ENCODE measurements around the gene NEK9.
A peak's percentile ranks its signal among the peaks of the same experiment; 100 is the strongest.

The NEK9 gene

DNA sequence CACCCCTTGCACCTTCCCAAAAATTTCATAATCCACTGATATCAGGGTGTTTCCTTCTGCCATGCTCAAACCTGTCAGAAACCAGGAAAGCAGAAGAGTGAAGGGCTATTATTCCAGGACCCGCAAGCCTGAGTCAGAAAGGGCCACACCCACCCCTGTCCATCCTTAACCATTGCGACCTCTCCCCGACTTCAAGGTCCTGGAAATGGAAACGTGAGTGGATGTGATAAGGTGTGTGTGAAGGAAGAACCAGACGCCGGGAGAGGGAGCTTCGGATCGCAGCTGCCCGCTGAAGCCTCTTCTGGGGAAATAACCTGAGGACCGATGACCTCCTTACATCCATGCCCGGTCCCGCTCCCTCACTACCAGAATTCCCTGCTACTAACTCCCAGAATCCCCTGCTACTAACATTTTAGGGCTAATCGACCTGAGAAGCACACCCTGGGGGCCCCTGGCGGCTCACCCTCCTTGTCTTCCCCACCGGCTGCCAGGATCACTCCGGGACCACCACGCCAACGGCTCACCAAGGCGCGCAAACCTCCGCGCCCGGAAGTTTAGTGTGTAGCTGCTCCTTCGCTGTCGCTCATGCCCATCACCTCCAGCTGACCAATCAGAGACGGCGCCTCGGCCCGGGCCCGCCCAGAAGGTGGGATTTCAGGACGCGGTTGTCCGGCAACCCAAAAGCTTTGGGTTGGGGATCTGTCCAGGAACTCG, 63.2 kb downstream of the NEK9 start, which contains the start of gene ACYP1:
TSS of gene ACYP1 (minus strand) at position 534 of the 714 bp plus-strand sequence. CDS start at position 63, 471 bp downstream.
- peak; percentile 90 for DNase-seq

DNA sequence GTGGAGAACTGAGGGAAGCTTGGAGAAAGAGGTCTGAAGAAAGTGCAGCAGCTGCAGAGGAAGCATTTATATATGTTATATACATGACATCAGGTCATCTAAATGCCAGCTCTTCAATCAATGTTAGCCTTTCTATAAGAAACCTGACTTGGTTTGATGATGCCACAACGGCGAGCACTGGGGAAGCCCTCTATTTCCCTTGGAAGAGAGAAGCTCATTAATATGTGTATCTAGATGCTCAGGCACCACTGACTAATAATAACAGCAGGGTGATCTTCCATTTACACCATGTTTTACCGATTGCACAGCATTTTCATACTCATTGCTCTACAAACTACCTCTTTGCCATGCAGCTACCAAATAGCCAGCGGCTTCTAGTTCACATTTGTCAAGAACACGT, 63.8 kb downstream of the NEK9 start:
- no peak for DNase-seq

DNA sequence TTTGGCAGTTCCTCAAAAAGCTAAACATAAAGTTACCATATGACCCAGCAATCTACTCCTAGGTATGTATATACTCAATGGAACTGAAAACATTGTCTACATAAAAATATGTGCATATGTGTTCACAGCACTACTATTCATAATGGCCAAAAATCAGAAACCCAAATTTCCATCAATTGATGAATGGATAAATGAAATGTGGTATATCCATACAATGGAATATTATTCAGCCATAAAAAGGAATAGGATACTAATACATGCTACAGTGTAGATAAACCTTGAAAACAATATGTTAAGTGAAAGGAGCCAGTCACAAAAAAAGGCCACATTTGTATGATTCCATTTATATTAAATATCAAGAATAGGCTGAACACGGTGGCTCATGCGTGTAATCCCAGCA, 66.4 kb downstream of the NEK9 start:
- DNase-seq: no peak

DNA sequence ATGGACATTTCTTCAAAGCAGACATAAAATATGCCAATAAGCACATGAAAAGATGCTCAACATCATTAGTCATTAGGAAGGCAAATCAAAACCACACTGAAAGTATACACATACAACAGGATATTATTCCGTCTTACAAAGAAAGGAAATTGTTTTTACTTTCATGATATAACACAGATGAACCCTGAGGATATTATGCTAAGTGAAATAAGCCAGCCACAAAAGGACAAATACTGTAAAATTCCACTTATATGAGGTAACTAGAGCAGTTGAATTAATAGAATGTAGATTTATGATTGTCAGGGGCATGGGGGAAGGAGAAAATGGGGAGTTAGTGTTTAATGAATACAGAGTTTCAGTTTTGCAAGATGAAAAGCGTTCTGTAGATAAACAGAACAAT, 67.2 kb downstream of the NEK9 start:
- no peak for DNase-seq

DNA sequence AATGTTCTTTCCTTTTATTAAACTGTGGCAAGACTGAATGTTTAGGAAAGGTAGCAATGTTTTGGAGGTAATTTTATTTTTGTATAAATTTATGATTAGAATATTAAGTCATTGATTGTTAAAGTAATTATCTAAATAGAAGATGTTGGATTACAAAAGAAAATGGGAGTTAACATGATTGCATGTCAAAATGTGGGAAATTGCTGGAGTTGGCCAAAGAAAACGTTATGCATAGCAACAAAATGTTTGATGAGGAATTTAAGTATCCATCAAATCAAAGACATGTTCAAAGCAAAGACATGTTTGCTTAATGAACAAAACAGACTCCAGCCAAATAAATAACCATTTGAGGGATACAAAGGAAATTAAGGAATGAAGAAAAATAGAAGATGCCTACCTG, 72.4 kb downstream of the NEK9 start:
- DNase-seq: no peak

DNA sequence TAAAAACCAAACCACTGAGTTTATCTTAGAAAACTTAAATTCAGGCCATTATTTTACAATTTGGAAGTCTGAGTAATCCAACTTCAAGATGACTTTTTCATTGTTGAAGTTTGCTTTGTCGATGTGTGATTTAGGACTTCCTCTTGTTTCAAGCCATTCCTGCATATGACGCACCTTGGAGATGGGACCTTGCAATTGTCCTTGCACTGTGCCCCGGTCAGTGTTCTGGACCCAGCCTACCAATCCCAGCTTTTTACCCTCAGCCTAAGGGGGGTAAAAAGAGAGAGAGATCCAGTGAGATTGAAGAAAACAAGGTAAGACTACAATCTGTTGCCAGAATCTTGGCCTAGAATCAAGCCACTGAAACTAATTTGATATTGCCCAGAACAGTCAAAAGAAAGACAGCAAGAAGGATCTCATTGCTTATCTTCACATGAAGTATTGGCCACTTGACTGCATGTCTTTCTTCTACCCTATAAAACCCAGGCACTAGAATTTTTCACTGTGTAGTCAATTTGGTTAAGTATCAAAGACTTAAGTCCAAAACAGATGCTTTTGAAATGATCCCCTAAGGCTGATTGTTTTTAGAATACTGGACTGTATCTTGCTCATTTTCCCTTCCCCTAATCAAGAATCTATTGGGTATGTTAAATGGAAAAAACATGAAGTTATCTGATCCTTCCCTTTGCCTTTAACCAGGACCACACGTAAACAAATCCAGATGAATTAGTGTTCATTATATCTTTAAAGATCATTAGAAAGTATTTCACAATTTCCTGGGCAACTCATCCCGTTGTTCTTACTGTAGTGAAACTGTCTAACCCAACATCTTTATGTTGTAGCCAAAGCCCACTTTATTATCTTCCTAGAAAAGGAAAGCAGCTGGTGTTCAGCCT, 73.2 kb downstream of the NEK9 start:
- no peak for DNase-seq

DNA sequence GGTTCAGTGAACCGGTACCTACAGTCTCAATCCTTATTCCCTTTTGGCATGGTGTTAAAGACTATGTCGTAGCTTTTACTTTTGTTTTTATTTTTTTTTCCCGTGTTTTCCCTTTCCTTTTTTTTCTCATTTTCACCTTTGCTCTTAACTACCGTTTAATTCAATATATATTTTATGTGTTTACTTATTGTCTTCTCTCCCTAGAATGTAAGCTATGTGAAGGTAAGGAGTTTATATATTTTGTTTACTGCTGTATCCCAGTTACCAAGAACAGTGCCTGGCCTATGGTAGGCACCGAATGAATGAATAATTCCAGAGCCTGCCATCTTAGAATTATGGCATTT, 75.3 kb downstream of the NEK9 start:
- DNase-seq: no peak

DNA sequence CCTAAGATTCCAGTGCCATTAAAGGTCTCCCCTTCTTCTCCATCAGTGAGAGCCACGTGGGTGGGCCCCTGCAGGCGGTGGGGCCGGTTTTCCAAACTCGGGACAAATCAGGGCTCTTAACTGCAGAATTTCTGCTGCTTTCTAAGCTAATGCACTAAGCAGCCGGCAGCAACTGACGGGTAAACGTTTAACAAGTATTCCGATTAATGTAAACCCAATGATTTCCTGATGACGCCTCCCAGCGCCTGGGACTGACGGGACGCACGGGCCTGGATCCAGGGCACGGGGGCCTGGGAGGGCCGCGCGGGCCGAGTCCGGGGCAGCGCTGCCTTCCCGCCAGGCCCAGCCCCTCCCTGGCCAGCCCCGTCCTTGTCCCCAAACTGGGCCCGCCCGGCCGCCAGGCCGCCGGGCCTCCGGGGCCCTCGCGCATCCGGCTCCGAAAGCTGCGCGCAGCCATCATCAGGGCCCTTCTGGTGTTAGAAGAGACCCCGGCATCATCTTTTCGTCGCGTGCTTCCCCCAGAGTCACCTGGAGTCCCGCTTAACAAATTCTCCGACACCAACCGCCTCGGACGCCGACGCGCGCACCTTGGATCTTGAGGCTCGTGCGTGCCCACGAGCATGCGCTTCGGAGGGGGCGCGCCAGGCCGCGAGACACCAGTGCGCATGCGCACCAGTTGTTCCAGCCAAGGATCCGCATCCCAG, 75.8 kb downstream of the NEK9 start, which contains the start of gene MLH3:
TSS of gene MLH3 (minus strand) at position 616 of the 704 bp plus-strand sequence. CDS start 1,812 bp downstream, outside the sequence.
- peak; percentile 79 for DNase-seq

DNA sequence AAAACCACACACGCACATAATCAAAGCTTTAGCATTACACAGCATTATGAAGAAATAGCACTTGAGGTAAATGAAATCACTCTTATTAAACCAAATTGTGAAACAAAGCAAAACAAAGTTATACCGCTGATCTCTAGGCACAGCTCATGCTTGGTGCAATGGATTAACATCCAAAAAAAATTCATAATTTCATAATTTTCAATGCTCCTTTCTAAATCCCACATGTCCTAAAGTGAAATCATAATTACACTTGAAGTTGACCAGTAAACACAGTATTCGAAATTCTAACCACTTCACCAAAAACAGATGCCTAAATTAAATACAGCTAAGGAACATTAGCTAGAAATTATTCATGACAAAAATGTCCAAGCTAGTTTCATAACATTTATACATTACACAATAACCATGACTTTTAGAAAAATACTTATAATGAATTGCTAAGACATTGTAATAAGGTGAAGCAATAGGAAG, 77.1 kb downstream of the NEK9 start:
- DNase-seq: no peak

DNA sequence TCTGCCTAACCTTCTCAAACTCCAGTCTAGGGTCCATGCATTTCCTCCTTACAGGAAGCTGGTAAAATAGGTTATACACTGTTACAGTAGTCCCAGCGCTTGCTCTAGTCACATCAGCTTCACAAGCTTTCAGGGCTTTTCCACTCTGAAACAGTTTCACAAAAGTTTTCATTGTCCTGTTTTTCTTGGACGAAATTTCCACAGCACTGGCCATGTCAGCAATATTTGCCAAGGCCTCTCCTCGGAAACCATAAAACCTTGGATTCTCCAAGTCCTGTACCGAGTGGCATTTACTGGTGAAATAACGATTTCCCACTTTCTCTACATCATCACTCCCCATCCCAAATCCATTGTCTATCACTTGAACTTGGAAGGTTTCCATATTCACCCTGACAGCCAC, 77.7 kb downstream of the NEK9 start:
- no peak for DNase-seq

DNA sequence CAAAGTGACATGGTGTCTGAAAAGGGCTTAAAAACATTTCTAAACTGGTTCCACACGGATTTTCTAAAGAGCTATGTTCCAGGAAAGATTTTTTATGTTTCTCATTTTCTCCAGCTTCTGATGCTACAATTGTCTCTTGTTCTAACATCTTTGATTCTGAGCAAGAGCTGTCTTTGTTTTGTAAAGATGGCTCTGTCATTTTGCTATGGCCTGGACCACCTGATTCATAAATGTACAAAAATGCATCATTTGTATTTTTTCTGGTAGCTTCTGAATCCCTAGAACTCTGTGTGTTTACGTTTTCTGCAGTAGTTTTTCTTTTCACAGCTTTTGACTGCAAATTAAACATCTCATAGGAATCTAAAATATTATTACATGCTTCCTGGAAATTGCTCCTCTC, 78.7 kb downstream of the NEK9 start:
- no peak for DNase-seq

DNA sequence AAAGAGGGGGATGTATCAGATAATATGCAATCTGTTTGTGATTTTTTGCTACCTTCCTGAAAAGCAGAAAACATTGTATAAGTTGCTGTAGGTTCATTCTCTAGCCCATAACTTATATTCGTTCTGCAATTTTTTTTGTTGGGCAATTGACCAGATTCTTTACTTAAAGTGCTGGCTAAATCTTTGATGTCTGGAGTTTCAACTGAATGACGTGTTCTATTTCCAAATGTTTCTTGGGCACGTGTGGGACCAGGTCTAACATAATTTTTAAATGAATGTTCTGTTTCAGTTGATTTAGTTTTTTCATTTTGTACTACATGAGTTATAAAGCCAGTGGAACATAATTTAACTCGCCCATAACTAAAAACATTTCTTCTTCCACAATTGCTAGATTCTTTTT, 79.3 kb downstream of the NEK9 start:
- no peak for DNase-seq

DNA sequence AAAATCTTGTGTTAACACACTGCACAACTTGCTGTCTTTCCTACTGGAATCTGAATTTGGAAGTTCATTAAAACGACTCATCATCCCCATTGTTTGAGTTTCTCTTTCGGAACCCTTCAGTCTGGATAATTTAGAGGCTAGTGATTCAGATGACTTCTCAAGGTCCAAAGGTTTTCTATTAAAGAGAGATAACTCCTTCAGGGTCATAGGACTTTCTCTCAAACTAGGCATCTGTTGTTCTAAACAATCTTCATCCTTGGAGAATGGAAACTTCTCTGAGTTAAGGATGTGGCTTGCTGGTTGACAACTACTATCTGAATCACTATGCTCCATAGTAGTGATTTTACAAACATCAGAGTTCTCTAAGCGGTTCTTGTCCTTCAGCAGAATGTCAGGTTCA, 79.9 kb downstream of the NEK9 start:
- DNase-seq: no peak

DNA sequence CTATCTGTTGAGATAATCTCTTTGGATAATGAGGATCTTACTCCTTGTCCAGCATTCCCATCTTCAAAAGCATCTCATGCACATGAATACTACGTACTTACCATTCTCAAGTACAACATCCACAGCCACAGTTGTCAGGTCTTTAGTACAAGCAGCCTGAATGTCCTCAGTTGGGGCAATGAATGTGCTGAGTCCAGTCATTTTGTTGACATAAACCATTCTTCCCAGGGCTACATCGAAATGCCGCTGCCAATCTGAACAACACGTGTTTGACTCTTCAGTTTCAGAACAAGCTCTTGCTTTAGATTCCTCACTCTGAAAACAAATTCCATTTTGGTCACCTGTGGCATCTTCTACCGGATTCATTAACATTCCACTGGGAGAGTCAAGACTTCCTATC, 80.6 kb downstream of the NEK9 start:
- no peak for DNase-seq

DNA sequence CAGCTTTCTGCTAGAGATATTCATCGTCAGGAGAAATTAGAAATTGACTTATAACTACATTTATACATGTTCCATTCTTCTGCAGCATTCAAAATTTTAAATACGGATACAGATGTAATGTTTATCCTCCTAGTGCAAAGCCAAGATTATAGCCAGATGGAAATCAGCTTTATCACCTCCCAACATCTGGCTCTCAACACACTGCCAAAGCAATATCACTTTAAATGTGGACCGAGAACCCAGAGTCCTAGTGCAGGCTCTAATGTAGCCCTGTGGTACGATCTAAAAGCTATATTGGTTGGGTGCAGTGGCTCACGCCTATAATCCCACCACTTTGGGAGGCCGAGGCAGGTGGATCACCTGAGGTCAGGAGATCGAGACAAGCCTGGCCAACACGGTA, 82.1 kb downstream of the NEK9 start:
- no peak for DNase-seq

DNA sequence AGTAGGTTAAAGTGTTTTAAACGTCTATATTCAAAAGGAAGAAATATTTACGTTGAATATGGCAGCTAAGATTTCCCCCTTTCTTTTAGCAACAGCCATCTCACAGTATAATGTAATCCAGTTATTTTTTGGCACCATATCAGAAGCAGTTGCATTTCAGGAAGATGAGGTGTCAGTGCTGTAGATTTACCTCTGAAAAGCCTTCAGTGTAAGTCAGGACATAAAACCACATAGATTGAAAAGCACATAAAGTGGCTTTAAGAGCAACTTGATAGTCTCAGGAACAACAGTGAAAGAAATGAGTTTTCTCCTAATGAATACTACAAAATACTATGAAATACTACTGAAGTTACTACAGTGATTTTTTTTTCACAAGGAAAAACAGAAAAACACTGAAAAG, 82.5 kb downstream of the NEK9 start:
- DNase-seq: no peak

DNA sequence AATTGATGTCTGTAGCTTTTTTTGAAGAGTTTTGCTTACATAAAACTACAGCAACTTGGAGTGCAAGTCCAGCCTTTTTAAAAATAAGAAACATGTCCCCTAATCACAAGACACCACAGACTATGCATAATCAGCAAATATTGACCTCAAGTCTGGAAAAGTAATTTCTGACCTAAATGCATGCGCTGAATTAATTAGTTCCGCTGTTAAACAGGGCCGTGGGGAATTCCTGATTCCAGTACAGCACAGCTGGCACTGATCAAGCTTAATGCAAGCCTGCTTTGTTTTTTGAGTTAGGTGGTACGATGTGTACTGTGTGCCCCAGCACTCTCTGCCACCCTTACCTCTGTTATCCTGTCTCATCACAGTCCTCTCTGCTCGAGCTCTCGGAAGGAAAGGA, 84.8 kb downstream of the NEK9 start:
- no peak for DNase-seq

DNA sequence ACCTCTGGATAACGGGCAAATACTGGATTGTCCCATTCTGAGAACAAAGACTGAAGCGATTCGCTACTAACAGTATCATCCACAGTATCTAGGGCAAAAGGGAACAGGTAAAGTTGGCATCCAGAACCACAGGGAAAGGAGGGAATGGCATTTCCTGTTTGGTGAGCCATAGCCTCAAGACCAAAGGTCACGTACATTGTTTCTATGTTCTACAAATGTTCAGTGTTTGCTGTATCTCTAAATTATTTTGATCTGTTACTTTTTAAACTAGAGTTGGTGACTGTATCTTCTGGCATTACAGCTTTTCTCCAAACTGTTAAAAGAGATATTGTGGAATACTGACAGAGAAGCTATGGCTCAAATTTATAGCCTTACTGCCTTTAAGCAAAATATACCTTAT, 85.2 kb downstream of the NEK9 start:
- DNase-seq: no peak

DNA sequence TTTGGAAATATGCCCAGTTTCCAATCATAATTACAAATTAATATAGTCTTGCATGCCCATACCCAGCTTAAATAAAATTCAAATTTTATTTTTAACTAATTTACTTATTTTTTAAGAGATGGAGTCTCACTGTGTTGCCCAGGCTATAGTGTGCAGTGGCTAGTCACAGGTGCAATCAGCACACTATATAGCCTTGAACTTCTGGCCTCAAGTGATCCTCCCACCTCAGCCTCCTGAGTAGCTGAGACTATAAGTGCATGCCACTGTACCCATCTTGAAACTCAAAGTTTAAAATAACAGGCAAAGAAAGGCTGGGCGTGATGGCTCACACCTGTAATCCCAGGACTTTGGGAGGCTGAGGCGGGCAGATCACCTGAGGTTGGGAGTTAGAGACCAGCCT, 85.9 kb downstream of the NEK9 start:
- no peak for DNase-seq

DNA sequence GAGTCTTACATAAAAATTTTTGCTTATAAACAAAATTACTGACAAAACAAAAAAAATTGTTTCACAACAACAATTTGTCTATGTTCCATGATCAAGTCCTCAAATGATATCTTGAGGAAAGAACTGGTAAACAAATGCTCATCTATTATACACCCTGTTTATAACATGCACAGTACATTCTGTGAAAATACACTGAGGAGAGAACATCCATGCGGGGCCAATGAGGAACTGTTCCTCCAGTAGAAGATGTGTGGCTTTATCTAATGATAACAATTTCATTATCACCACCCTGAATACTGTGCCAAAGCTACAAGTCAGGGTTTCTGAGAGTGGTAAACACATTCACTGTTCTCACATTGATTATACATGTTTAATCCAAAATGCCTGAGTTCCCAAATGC, 86.3 kb downstream of the NEK9 start:
- no peak for DNase-seq

DNA sequence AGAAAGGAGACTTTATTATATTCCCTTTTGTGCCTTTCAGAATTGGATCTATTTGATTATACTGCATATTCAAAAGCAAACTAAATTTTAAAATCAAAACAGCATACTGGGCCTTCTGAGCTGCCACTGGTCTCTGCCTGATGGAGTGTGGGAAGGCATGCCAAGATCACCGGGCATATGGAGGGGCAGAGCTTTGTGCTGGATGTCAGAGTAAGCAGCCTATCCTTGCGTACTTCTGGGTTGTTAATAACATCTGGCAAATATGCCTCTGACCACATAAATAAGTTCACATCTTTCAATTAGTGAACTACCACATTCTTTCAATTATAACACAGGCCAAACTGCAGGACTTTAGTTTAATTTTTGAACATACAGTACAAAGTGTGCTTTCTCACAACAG, 93.9 kb downstream of the NEK9 start:
- no peak for DNase-seq

DNA sequence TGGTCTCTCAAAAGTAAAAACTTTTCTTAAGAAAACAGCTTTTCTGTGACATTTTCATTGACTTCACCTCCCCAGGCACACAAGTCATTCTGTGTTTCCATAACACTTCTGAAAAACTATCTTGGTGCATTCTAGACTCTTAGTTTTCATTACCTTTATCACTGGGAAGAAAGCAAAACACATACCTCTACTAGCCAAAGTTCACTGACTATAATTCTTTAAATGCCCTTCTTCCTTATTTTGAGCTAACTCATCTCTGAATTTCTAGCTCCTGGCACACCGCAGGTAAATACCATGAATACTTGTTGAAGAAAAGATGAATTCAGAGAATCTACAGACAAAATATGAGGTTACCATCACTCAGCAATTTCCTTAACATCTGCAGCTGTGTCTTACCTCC, 96.7 kb downstream of the NEK9 start:
- no peak for DNase-seq
